Transverse colon (tissue), 4 donors: ENCODE measurements around the gene UGT3A1. TPM values are rescaled to one million over a fixed set of nuclear protein-coding genes. Genes with fewer than 3 reads are reported as not detected.
A peak's percentile ranks its signal among the peaks of the same experiment; 100 is the strongest.

Experiments
- DNase-seq: peaks from one replicate; pipeline ENCODE4 v3.0.0-alpha.2; 2019
- H3K27ac ChIP-seq, 4 donors: fragments of 200-600 bp; sonication (generic); 2 replicates each; pipeline ENCODE4 v1.5.1; 2016 to 2018; ENCODE audit warnings: inconsistent platforms in 4 of 4
- H3K27me3 ChIP-seq: fragments of 200-600 bp; sonication (generic); 2 replicates; pipeline ENCODE4 v1.5.1; 2017; ENCODE audit warnings: inconsistent platforms
- H3K36me3 ChIP-seq, 4 donors: fragments of 200-600 bp; sonication (generic); 2 replicates each; pipeline ENCODE4 v1.5.1; 2017 to 2019; ENCODE audit warnings: inconsistent platforms in 4 of 4
- H3K4me1 ChIP-seq, 4 donors: fragments of 200-600 bp; sonication (generic); 2 replicates each; pipeline ENCODE4 v1.5.1; 2017 to 2020; ENCODE audit warnings: inconsistent platforms in 4 of 4
- H3K4me3 ChIP-seq, 4 donors: fragments of 200-600 bp; sonication (generic); 1 replicate in 1 of 4; 2 replicates in 3 of 4; pipeline versions ENCODE4 v1.5.1 to v1.6.1; 2017 to 2019; ENCODE audit warnings: inconsistent platforms in 4 of 4
- H3K9me3 ChIP-seq, 2 donors: fragments of 200-600 bp; sonication (generic); 2 replicates each; pipeline ENCODE4 v1.5.1; 2017 to 2019; ENCODE audit warnings: inconsistent platforms in 2 of 2
- EP300 ChIP-seq: sonication (generic); formaldehyde crosslinking; IDR thresholded peaks from one replicate; pipeline ENCODE4 v1.6.1; 2017; ENCODE audit warnings: antibody characterized with exemption, low read depth
- POLR2A ChIP-seq: fragments of 450-650 bp; IDR thresholded peaks from one replicate; pipeline ENCODE4 v1.6.1; 2016; ENCODE audit warnings: antibody characterized with exemption, mild to moderate bottlenecking, moderate library complexity
- POLR2AphosphoS5 ChIP-seq, 3 donors: sonication (generic); formaldehyde crosslinking; IDR thresholded peaks; one replicate each; pipeline ENCODE4 v1.6.1; 2016; ENCODE audit warnings: antibody characterized with exemption in 3 of 3
- WGBS, 2 donors: methylation state at CpG; one replicate each; pipeline ENCODE4 v1.1.5; 2018; ENCODE audit warnings: low coverage in 1 of 2; 5-methylcytosine and 5-hydroxymethylcytosine counted together
- in situ Hi-C, 4 donors: fragments of 200-750 bp; cut with MboI; loops; one replicate each; pipeline versions ENCODE4 v1.15.0 to v1.15.1; 2017; ENCODE audit warnings: low sequenced_read_pairs in 3 of 4, low pct_ligation_motif_present in 1 of 4, low pct_unique_long_range_greater_than_20kb in 1 of 4
- intact Hi-C: fragments of 100-400 bp; cut with DNase I; formaldehyde crosslinking; loops from one replicate; pipeline ENCODE4 v1.15.1; 2023; ENCODE audit warnings: low total_unique reads
- total RNA-seq, 4 donors: library from RNA; depleted of rRNA; stranded (reverse); fragments of >200 nt; gene quantifications; one replicate each; pipeline ENCODE4 v1.1.0, GENCODE V29; 2016
- TF ChIP-seq, protein P1 (sequence below), 5 experiments: fragments of 200-600 bp in 3 of 5; fragments of 450-650 bp in 2 of 5; sonication (generic) in 3 of 5; IDR thresholded peaks; 1 replicate in 2 of 5; 2 replicates in 3 of 5; pipeline ENCODE4 v1.5.1; 2016 to 2017; ENCODE audit warnings: antibody characterized with exemption in 5 of 5, inconsistent platforms in 3 of 5, mild to moderate bottlenecking in 2 of 5, moderate library complexity in 1 of 5

The UGT3A1 gene
- total RNA-seq, 4 donors from 2014 or later: not detected

DNA sequence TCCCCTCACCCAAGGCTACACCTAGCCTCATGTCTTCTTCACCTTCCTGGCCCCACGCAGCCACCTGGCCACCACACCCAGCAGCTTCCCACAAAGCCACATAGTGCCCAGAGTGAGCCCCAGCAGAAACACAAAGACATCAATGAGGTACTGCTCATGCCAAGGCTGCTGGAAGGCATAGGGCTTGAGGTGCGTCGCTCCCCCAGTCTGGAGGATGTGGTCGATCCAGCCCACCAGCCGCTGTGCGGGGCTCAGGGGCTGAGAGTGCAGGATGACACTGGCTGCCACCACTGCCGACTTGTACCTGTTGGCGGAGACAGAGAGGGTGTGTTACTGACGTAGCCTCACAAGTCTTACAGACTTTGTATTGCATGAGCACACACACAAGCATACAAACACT is 37.0 kb downstream of the UGT3A1 start:
- Histone ChIP-seq H3K4me3 (no peak overlapping the region), H3K27me3 (no peaks in the 10 kb centered on the region), H3K4me1 (no peaks in the 10 kb centered on the region), H3K9me3 (no peaks in the 10 kb centered on the region), H3K27ac (no peak overlapping the region), H3K36me3 (no peaks in the 10 kb centered on the region)
- TF ChIP-seq EP300 (no peak), POLR2AphosphoS5 (IDR thresholded peaks at IDR 0.05) (no peak), POLR2A (no peak)
- TF ChIP-seq, protein P1, sequence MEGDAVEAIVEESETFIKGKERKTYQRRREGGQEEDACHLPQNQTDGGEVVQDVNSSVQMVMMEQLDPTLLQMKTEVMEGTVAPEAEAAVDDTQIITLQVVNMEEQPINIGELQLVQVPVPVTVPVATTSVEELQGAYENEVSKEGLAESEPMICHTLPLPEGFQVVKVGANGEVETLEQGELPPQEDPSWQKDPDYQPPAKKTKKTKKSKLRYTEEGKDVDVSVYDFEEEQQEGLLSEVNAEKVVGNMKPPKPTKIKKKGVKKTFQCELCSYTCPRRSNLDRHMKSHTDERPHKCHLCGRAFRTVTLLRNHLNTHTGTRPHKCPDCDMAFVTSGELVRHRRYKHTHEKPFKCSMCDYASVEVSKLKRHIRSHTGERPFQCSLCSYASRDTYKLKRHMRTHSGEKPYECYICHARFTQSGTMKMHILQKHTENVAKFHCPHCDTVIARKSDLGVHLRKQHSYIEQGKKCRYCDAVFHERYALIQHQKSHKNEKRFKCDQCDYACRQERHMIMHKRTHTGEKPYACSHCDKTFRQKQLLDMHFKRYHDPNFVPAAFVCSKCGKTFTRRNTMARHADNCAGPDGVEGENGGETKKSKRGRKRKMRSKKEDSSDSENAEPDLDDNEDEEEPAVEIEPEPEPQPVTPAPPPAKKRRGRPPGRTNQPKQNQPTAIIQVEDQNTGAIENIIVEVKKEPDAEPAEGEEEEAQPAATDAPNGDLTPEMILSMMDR (IDR thresholded peaks at IDR 0.05): no peak
- in situ Hi-C loops (no loop called here), intact Hi-C loops (no loop called here)
- DNase-seq: no peak
- 33 to 73% methylated on average over 1 to 9 of the region's 9 CpGs for WGBS, 2 donors

DNA sequence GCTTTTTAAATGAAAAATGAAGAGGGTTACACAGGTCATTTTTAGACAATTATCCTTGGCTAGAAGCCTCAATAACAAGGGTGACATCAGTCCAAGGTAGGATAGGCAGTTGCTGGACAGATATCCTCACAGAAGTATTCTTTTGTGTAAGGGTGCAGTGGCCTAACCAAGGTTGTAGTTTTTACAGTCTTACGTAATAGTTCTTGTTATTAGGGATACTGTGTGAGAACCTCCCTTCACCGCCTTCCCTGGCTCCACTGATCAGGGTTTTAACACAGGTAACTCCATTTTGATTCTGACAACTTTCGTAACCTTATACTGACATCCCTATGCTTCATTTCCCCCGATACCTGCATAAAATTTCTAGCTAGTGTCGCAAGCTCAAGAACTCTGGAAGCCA is 44.1 kb downstream of the UGT3A1 start:
- H3K27ac ChIP-seq: no peak overlapping the region
- TF ChIP-seq, protein P1 (IDR thresholded peaks at IDR 0.05): no peak
- no peak for TF ChIP-seq POLR2A
- no peak for TF ChIP-seq EP300
- no peak for TF ChIP-seq POLR2AphosphoS5 (IDR thresholded peaks at IDR 0.05)
- 63 to 73% methylated on average over 3 to 5 of the region's 5 CpGs for WGBS, 2 donors
- in situ Hi-C loops (loop anchor here in 3 of 4 donors (25.0 kb wide), 1 partner anchor 860 kb away; no protein-coding TSS in a partner anchor), intact Hi-C loops (no loop called here)
- no peaks in the 10 kb centered on the region for H3K4me1 ChIP-seq
- no peak for DNase-seq
- no peaks in the 10 kb centered on the region for H3K36me3 ChIP-seq
- H3K9me3 ChIP-seq: no peaks in the 10 kb centered on the region
- H3K4me3 ChIP-seq: no peak overlapping the region
- no peaks in the 10 kb centered on the region for H3K27me3 ChIP-seq

DNA sequence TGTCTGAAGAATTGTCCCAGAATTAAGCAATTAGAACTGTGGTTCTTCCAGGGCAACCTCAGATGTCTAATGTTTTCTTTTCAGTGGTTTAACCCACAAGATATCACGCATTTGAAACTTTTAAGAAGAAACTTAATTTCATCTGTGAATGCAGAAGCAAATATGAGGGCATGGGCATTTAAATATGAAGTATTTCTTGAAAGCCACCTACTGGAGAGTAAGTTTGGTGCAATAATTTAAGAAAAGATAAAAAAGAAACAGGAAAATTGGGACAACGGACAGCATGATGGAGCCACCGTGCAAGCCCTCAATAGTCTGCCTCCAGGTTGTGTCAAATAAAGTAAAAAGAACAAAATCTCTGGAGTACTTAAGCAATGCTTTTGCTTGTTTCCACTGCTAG is 51.6 kb downstream of the UGT3A1 start:
- Histone ChIP-seq H3K27ac (no peak overlapping the region), H3K36me3 (no peaks in the 10 kb centered on the region), H3K27me3 (no peaks in the 10 kb centered on the region), H3K9me3 (no peaks in the 10 kb centered on the region), H3K4me1 (no peaks in the 10 kb centered on the region), H3K4me3 (no peak overlapping the region)
- intact Hi-C loops: no loop called here
- in situ Hi-C loops: loop anchor here in 3 of 4 donors (25.0 kb wide), 1 partner anchor 852 kb away; no protein-coding TSS in a partner anchor
- 66 to 75% methylated on average over 3 of the region's 3 CpGs for WGBS, 2 donors
- TF ChIP-seq POLR2A: no peak
- TF ChIP-seq, protein P1 (IDR thresholded peaks at IDR 0.05): peak in 1 of 5 experiments; percentile 2
- no peak for DNase-seq

DNA sequence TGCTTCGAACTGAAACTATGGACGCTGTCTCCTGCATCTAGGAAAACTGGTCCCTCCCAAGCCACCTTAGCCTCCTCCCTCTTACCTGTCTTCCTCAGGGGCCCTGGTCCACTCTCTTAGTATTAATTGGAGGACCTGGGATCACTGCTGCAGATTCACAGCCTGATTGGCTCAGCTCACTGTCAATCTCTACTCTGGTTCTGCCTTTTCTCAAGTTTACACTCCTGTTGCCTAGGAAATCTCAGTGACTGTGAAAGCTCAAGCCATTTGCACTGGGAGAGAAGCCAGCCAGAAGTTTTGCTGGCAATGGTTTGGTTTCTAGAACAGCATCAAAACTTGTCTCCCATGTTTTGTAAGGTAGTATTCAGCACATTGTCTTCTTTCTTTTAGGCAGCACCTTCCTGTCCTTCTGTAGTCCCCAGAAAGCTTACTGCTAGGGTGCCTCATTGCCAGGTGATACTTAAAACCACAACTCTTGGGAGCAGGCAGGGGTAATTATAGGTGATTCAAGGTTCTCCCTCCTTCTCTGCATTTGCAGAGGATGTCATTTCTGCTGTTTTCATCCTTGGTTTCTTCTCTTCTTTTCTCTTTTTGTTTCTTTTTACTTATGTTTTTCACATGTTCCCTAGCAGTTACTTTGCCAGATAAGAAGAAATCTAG is 52.5 kb downstream of the UGT3A1 start, which contains the start of gene CAPSL:
Gene CAPSL (minus strand): TSS at position 55 of the 660 bp plus-strand sequence. CDS start 17,502 bp downstream, outside the sequence.
- H3K27ac ChIP-seq: no peak within 1 kb of the TSS
- H3K4me1 ChIP-seq: no peaks in the 10 kb centered on the region
- no peaks in the 10 kb centered on the region for H3K27me3 ChIP-seq
- H3K36me3 ChIP-seq: no peaks in the 10 kb centered on the region
- H3K4me3 ChIP-seq: no peak within 1 kb of the TSS
- in situ Hi-C loops: loop anchor here in 3 of 4 donors (25.0 kb wide), 1 partner anchor 851 kb away; no protein-coding TSS in a partner anchor
- H3K9me3 ChIP-seq: no peaks in the 10 kb centered on the region
- no peak for TF ChIP-seq POLR2AphosphoS5 (IDR thresholded peaks at IDR 0.05)
- TF ChIP-seq, protein P1 (IDR thresholded peaks at IDR 0.05): no peak
- no peak for TF ChIP-seq POLR2A
- no peak for TF ChIP-seq EP300
- WGBS, 2 donors: 27 to 59% methylated on average over 2 of the region's 2 CpGs
- intact Hi-C loops: no loop called here
- DNase-seq: peak; percentile 13
